ENCODE measurements around the gene AKR1C3.
"Not testable (repeated sequence)": the region's sequence is repeated elsewhere in the genome, so short reads cannot be mapped to it uniquely, and the experiment has no call there.

The AKR1C3 gene

GRCh38 chr10:5088703-5089261 is 5.4 kb upstream of the AKR1C3 start:
- DNase-seq (ENCODE audit: low read depth in 2 of 2): no peak

GRCh38 chr10:5089865-5090264 is 4.3 kb upstream of the AKR1C3 start:
- no peak for DNase-seq (ENCODE audit: low read depth in 2 of 2)

GRCh38 chr10:5090551-5090950 is 3.7 kb upstream of the AKR1C3 start:
- DNase-seq (ENCODE audit: low read depth in 2 of 2): no peak

- DNase-seq (ENCODE audit: low read depth in 2 of 2): no peak
Observed at GRCh38 chr10:5091196-5091595, 3.0 kb upstream of the AKR1C3 start.

GRCh38 chr10:5092375-5092774 is 1.8 kb upstream of the AKR1C3 start:
- no peak for DNase-seq (ENCODE audit: low read depth in 2 of 2)

GRCh38 chr10:5092848-5093790 is 1.1 kb upstream of the AKR1C3 start:
- DNase-seq (ENCODE audit: low read depth in 2 of 2): no peak

- DNase-seq (ENCODE audit: low read depth in 2 of 2): no peak
Observed at GRCh38 chr10:5095687-5096086, 1.5 kb downstream of the AKR1C3 start.

GRCh38 chr10:5096108-5096507 is 1.9 kb downstream of the AKR1C3 start:
- DNase-seq (ENCODE audit: low read depth in 2 of 2): no peak

GRCh38 chr10:5102479-5102878 is 8.3 kb downstream of the AKR1C3 start:
- DNase-seq (ENCODE audit: low read depth in 2 of 2): not testable (repeated sequence)

GRCh38 chr10:5103481-5103880 is 9.3 kb downstream of the AKR1C3 start:
- no peak for DNase-seq (ENCODE audit: low read depth in 2 of 2)

GRCh38 chr10:5105626-5106025 is 11.4 kb downstream of the AKR1C3 start:
- DNase-seq (ENCODE audit: low read depth in 2 of 2): no peak

- no peak for DNase-seq (ENCODE audit: low read depth in 2 of 2)
Observed at GRCh38 chr10:5106553-5106952, 12.3 kb downstream of the AKR1C3 start.

- DNase-seq (ENCODE audit: low read depth in 2 of 2): no peak
Observed at GRCh38 chr10:5107860-5108526, 13.8 kb downstream of the AKR1C3 start.

- DNase-seq (ENCODE audit: low read depth in 2 of 2): no peak
Observed at GRCh38 chr10:5108658-5109416, 14.6 kb downstream of the AKR1C3 start.

- DNase-seq (ENCODE audit: low read depth in 2 of 2): not testable (repeated sequence)
Observed at GRCh38 chr10:5109861-5110260, 15.6 kb downstream of the AKR1C3 start.

- DNase-seq (ENCODE audit: low read depth in 2 of 2): no peak
Observed at GRCh38 chr10:5116621-5117020, 22.4 kb downstream of the AKR1C3 start.

GRCh38 chr10:5117026-5117425 is 22.8 kb downstream of the AKR1C3 start:
- no peak for DNase-seq (ENCODE audit: low read depth in 2 of 2)

- not testable (repeated sequence) for DNase-seq (ENCODE audit: low read depth in 2 of 2)
Observed at GRCh38 chr10:5119997-5120396, 25.8 kb downstream of the AKR1C3 start.

- no peak for DNase-seq (ENCODE audit: low read depth in 2 of 2)
Observed at GRCh38 chr10:5123886-5124285, 29.7 kb downstream of the AKR1C3 start.

- no peak for DNase-seq (ENCODE audit: low read depth in 2 of 2)
Observed at GRCh38 chr10:5125315-5126044, 31.3 kb downstream of the AKR1C3 start.

- DNase-seq (ENCODE audit: low read depth in 2 of 2): no peak
Observed at GRCh38 chr10:5135581-5135980, 41.4 kb downstream of the AKR1C3 start.

Measured in stimulated activated CD8-positive, alpha-beta memory T cell treated with anti-CD3 and anti-CD28 coated beads, Interleukin-2, amount 100 ng/mL, for 1 hour (primary cell).